GM12872 (cell line): ENCODE measurements around the gene SPTY2D1.

ENCODE experiments used
- TF ChIP-seq, protein P1 (sequence below): IDR thresholded peaks from 3 replicates; pipeline ENCODE4 v1.5.1; 2011; ENCODE audit warnings: low read depth, mild to moderate bottlenecking, low read length, moderate library complexity; ENCODE audit not compliant: insufficient read depth

The SPTY2D1 gene

DNA sequence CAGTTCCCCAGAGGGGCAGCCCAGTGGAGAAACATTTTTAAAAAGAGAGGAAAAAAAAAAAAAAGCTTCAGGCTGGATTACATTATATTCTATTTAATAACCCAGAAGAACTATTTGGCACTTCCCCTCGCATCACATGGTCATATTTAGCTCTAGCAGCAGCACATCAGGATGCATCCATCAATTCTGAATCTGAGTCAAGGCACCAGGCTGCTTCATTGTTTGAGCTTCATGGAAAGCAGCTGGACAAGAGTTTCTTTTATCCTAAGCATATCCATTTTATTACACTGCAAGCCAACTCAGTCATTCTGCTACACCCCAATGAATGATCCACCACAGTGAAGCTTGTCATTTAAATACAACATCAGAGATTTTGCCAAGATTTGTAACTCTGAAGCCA, 10.0 kb downstream of the SPTY2D1 start:
- TF ChIP-seq, protein P1, sequence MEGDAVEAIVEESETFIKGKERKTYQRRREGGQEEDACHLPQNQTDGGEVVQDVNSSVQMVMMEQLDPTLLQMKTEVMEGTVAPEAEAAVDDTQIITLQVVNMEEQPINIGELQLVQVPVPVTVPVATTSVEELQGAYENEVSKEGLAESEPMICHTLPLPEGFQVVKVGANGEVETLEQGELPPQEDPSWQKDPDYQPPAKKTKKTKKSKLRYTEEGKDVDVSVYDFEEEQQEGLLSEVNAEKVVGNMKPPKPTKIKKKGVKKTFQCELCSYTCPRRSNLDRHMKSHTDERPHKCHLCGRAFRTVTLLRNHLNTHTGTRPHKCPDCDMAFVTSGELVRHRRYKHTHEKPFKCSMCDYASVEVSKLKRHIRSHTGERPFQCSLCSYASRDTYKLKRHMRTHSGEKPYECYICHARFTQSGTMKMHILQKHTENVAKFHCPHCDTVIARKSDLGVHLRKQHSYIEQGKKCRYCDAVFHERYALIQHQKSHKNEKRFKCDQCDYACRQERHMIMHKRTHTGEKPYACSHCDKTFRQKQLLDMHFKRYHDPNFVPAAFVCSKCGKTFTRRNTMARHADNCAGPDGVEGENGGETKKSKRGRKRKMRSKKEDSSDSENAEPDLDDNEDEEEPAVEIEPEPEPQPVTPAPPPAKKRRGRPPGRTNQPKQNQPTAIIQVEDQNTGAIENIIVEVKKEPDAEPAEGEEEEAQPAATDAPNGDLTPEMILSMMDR, result no peak

DNA sequence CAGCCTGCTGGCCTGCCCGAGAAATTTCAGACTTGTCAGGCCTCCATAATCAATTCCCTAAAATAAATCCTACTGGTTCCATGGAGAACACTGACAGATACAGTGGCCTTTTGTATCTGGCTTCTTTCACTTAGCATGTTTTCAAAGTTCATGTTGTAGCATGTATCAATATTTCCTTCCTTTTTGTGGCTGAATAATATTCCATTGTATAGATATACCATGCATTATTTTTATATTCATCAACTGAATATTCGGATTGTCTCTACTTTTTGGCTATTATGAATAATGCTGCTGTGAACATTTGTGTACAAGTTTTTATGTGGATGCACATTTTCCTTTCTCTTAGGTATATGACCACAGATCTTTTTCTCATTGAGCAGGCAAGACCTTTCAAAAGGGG, 10.4 kb downstream of the SPTY2D1 start:
- TF ChIP-seq, protein P1, result no peak

DNA sequence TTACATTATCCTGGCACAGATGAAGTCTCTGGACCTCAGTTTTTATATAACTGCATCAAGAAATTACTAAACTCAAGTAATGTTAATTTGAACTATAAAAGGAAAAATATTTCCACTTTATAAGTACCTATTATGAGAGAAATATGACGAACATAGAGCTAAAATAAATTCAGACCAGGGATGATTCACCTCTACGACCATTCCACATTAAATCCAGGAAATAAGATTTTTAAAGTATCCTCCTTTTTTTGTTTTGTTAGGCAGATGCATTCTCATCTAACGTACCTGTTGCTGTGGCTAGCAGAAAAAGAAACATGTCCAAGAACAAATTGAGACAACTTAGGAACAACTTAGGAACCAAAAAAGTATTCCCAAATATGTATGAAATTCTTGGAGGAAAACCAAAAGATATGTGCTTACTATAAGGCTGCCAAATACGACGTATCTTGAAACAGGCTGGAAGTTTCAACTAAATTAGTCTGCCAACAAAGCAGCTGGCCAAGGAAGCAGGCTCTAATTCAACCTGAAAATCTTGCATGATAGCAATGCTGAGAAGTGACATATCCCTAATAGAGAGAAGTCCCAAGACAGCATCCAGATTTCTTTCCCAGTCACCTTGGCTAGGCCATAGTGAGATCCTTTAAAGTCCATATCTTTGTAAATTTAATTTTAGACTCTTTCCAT, 15.7 kb downstream of the SPTY2D1 start:
- TF ChIP-seq, protein P1, result no peak

DNA sequence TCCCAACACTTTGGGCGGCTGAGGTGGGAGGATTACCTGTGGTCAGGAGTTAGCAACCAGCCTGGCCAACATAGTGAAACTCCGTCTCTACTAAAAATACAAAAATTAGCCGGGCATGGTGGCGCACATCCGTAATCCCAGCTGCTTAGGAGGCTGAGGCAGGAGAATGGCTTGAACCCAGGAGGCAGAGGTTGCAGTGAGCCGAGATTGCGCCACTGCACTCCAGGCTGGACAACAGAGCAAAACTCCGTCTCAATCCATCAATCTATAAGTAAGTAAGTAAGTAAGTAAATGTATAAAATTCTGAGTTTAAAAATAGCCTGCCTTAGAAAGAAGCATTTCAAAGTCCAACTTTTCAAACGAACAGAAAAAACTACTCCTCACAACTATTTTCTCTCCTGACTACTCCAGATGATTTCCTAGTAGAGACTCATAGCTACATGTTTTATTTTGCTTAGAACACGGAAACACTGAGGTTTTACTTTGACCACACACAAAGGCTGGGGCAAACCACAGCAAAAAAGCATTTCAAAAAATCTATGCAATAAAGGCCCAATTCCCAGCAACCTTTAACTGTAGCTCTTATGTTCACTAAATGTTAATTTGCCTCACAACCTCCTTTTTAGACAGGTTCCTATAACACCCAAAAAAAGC, 16.3 kb downstream of the SPTY2D1 start:
- TF ChIP-seq, protein P1, result no peak

DNA sequence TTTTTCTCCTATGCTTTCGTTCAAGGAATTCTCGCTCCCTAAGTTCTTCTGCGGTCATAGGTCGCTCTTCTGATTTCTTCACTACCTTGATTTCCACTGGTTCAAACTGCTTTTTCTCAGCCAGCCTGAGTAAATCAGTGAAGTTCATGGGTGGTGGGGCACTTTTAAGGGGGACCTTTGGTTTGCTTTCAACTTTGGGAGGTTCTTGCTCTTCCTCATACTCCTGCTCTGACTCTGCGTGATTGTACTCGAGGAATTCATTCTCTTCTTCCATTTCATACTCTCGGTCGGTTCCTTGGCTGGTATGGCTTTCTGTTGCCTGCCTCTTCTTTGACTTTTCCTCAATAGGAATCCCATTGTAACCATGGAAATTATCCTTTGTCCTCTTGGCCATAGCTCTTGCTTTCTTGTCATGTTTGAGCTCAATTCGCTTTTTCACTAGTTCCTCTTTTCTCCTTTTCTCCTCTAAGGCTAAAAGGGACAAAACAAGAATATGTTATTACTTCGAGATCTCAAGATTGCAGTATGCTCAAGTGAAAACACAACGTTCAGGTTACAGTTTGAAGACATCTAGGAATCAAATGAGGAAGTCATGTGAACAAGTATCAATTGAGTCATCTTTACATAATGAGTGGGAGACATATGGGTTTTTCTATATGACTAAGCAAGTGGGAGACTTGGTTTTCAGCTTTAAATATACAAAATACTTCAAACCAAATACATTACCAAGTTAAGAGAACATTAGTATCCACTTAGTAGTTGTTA, 18.3 kb downstream of the SPTY2D1 start:
- TF ChIP-seq, protein P1, result no peak

DNA sequence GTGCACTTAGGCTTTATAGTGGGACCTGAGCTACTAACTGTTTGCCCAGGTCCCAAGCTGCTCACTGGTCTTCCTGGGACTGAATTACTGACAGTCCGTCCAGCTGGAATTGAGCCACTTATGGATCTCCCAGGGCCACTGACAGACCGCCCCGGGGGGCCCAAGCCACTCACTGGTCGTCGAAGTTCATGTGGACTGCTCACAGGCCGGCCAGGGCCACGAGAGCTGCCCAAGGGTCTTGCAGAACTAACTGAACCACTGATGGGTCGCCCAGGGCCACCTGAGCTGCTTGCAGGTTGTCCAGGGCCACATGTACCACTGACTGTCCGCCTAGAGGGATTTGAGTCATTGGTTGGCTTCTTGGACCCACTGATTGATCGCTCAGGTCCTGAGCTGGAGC, 19.5 kb downstream of the SPTY2D1 start:
- TF ChIP-seq, protein P1, result no peak

DNA sequence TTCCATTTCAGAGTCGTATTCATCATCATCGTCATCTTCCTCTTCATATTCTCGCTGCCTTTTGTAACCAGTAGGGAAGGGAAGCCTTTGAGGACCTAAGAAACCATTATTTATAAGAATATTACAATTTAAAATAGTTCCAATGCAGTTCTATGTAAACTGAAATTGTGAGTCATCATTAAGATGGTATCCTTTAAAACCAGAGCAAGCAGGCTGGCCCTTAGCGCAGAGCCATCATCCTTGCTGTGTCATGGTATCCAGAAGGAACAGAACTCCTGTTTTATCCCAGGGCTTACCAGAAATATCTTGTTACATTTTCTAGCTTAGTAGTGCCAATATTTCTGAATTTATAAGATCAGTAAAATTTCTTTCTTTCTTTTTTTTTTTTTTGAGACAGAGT, 21.7 kb downstream of the SPTY2D1 start:
- TF ChIP-seq, protein P1, result no peak
